Ishikawa (cell line): Measurements from ENCODE around the gene GRIN2A.

ENCODE experiments used
- CEBPB ChIP-seq: IDR thresholded peaks from 2 replicates; pipeline ENCODE4 v1.6.1; 2012
- CREB1 ChIP-seq: IDR thresholded peaks from 2 replicates; pipeline ENCODE4 v1.6.1; 2012; ENCODE audit warnings: low read depth
- EP300 ChIP-seq: IDR thresholded peaks from 2 replicates; pipeline ENCODE4 v1.6.1; 2012; ENCODE audit warnings: borderline replicate concordance
- NFIC ChIP-seq: IDR thresholded peaks from 2 replicates; pipeline ENCODE4 v1.6.1; 2012
- RAD21 ChIP-seq: IDR thresholded peaks from 2 replicates; pipeline ENCODE4 v1.6.1; 2012; ENCODE audit warnings: low read depth
- TAF1 ChIP-seq: IDR thresholded peaks from 2 replicates; pipeline ENCODE4 v1.6.1; 2012; ENCODE audit warnings: low read depth, mild to moderate bottlenecking
- TCF12 ChIP-seq: IDR thresholded peaks from 2 replicates; pipeline ENCODE4 v1.6.1; 2012; ENCODE audit warnings: low read depth
- TEAD4 ChIP-seq: IDR thresholded peaks from 2 replicates; pipeline ENCODE4 v1.6.1; 2012
- YY1 ChIP-seq: IDR thresholded peaks from 2 replicates; pipeline ENCODE4 v1.6.1; 2012; ENCODE audit warnings: low read depth
- ZBTB7A ChIP-seq: IDR thresholded peaks from 2 replicates; pipeline ENCODE4 v1.6.1; 2012; ENCODE audit warnings: low read depth
- TF ChIP-seq, protein P1 (sequence below): IDR thresholded peaks from 2 replicates; pipeline ENCODE4 v1.6.1; 2012; ENCODE audit warnings: low read depth, mild to moderate bottlenecking
- TF ChIP-seq, protein P2 (sequence below): IDR thresholded peaks from 2 replicates; pipeline ENCODE4 v1.6.1; 2012
- TF ChIP-seq, protein P3 (sequence below): IDR thresholded peaks from 2 replicates; pipeline ENCODE4 v1.6.1; 2012

DNA sequence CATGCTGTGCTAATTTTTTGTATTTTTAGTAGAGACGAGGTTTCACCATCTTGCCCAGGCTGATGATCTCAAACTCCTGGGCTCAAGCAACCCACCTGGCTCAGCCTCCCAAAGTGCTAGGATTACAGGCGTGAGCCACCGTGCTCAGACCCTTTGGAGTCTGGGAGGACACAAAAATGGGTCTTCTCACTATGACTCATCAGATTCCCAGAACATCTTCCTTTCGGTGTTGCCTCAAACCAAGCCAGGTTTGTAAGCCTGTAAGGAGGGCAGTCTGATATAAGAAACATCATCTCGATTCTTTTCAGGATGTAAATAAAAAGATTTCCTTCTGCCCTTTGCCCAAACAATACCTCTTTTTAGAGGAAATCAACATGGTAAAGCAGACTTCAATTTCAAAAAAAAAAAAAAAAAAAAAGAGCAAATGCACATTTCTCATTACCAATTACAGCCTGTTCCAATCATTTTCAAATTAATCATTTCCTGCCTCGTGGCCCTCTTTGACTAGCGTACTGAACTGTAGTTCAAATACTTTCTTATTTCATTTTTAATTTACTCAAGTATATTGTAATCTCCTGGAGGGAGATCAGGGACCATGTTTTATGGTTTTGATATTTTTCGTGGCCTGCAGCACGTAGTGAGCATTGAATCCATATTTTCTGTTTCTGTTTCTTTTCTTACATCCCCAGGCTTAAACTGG lies 409.6 kb downstream of the GRIN2A start:
- TF ChIP-seq, protein P1, sequence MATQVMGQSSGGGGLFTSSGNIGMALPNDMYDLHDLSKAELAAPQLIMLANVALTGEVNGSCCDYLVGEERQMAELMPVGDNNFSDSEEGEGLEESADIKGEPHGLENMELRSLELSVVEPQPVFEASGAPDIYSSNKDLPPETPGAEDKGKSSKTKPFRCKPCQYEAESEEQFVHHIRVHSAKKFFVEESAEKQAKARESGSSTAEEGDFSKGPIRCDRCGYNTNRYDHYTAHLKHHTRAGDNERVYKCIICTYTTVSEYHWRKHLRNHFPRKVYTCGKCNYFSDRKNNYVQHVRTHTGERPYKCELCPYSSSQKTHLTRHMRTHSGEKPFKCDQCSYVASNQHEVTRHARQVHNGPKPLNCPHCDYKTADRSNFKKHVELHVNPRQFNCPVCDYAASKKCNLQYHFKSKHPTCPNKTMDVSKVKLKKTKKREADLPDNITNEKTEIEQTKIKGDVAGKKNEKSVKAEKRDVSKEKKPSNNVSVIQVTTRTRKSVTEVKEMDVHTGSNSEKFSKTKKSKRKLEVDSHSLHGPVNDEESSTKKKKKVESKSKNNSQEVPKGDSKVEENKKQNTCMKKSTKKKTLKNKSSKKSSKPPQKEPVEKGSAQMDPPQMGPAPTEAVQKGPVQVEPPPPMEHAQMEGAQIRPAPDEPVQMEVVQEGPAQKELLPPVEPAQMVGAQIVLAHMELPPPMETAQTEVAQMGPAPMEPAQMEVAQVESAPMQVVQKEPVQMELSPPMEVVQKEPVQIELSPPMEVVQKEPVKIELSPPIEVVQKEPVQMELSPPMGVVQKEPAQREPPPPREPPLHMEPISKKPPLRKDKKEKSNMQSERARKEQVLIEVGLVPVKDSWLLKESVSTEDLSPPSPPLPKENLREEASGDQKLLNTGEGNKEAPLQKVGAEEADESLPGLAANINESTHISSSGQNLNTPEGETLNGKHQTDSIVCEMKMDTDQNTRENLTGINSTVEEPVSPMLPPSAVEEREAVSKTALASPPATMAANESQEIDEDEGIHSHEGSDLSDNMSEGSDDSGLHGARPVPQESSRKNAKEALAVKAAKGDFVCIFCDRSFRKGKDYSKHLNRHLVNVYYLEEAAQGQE: no peak
- TF ChIP-seq, protein P2, sequence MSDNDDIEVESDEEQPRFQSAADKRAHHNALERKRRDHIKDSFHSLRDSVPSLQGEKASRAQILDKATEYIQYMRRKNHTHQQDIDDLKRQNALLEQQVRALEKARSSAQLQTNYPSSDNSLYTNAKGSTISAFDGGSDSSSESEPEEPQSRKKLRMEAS: no peak
- TF ChIP-seq YY1 (no peak), EP300 (no peak), TAF1 (no peak), CEBPB (no peak), ZBTB7A (no peak), CREB1 (no peak), RAD21 (no peak), NFIC (no peak), TEAD4 (no peak), TCF12 (no peak)
- TF ChIP-seq, protein P3, sequence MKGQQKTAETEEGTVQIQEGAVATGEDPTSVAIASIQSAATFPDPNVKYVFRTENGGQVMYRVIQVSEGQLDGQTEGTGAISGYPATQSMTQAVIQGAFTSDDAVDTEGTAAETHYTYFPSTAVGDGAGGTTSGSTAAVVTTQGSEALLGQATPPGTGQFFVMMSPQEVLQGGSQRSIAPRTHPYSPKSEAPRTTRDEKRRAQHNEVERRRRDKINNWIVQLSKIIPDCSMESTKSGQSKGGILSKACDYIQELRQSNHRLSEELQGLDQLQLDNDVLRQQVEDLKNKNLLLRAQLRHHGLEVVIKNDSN: no peak
